Ovary (tissue), 9 donors: ENCODE results near the gene SFTPB. TPM values are rescaled to one million over a fixed set of nuclear protein-coding genes. Genes with fewer than 3 reads are reported as not detected.

ENCODE experiments used
- DNase-seq, 5 donors: peaks; one replicate each; pipeline ENCODE4 v3.0.0-alpha.2; 2019 to 2020
- H3K27ac ChIP-seq, 2 donors: fragments of 200-600 bp; one replicate each; pipeline versions ENCODE4 v1.5.1 to v1.8.0; 2019 to 2022
- H3K27me3 ChIP-seq: fragments of 200-600 bp; one replicate; pipeline ENCODE4 v1.8.0; 2022
- H3K36me3 ChIP-seq: fragments of 200-600 bp; sonication (generic); one replicate; pipeline ENCODE4 v1.5.1; 2019
- H3K4me1 ChIP-seq: one replicate; pipeline ENCODE4 v1.8.1; 2013; ENCODE audit warnings: mild to moderate bottlenecking, moderate library complexity; ENCODE audit not compliant: insufficient read depth
- H3K4me3 ChIP-seq: fragments of 200-600 bp; sonication (generic); one replicate; pipeline ENCODE4 v1.5.1; 2017
- H3K9me3 ChIP-seq, 2 donors: fragments of 200-600 bp in 1 of 2; sonication (generic) in 1 of 2; one replicate each; pipeline versions ENCODE4 v1.5.1 to v1.8.1; 2013 to 2019; ENCODE audit warnings: mild to moderate bottlenecking in 1 of 2, moderate library complexity in 1 of 2
- EP300 ChIP-seq: sonication (generic); formaldehyde crosslinking; IDR thresholded peaks from one replicate; pipeline ENCODE4 v1.6.1; 2017; ENCODE audit warnings: antibody characterized with exemption
- POLR2A ChIP-seq: fragments of 450-650 bp; IDR thresholded peaks from one replicate; pipeline ENCODE4 v1.6.1; 2017; ENCODE audit warnings: antibody characterized with exemption, mild to moderate bottlenecking, moderate library complexity
- WGBS, 3 donors: extraction: QIAGEN DNeasy Blood & Tissue Kit in 1 of 3; methylation state at CpG; one replicate each; pipeline versions ENCODE4 v1.1.5 to v1.1.7; 2013 to 2017; 5-methylcytosine and 5-hydroxymethylcytosine counted together
- intact Hi-C, 4 donors: fragments of 100-400 bp; cut with DNase I; formaldehyde crosslinking; loops; one replicate each; pipeline versions ENCODE4 v1.11.0 to v1.15.1; 2022 to 2023
- polyA plus RNA-seq, 2 donors: library from polyadenylated mRNA; stranded (reverse); fragments of 200-250 nt in 1 of 2; fragments of 350-450 nt in 1 of 2; fragmentation: Illumina TruSeq in 1 of 2; extraction: RNeasy Lipid Tissue Mini Kit (QIAGEN cat#74804) in 1 of 2; gene quantifications; one replicate each; pipeline ENCODE4 v1.2.3, GENCODE V29; 2013 to 2014
- total RNA-seq, 7 donors: library from RNA; depleted of rRNA in 2 of 7; stranded (reverse); fragments of >200 nt in 2 of 7; fragmentation: NEBNext Ultra II Directional in 3 of 7; extraction: Animal tissue kit (Norgen Biotek cat#: 25700) in 3 of 7; gene quantifications; one replicate each; pipeline versions ENCODE4 v1.1.0 to v1.2.4, GENCODE V29; 2016 to 2023
- TF ChIP-seq, protein P1 (sequence below), 3 donors: fragments of 450-650 bp in 2 of 3; fragments of 200-600 bp in 1 of 3; IDR thresholded peaks; one replicate each; pipeline versions ENCODE4 v1.5.1 to v1.8.0; 2016 to 2022; ENCODE audit warnings: antibody characterized with exemption in 3 of 3, mild to moderate bottlenecking in 1 of 3
- donor health status: DM: no; HTN: no; CAD: no; lungs with moderate emphysema.
- donor health status: DM: no; HTN: no; CAD: no.
- donor health status: Bipolar disorder and iron deficiency.
- donor health status: DM: yes; HTN: yes; CAD: no.
- donor health status: DM: no; HTN: no; CAD: no.
- donor health status: DM: yes; HTN: yes; CAD: no.

The SFTPB gene
- total and polyA plus RNA-seq, 9 donors: 0.27 to 15.4 (median 1.0) TPM; not detected in 2

DNA sequence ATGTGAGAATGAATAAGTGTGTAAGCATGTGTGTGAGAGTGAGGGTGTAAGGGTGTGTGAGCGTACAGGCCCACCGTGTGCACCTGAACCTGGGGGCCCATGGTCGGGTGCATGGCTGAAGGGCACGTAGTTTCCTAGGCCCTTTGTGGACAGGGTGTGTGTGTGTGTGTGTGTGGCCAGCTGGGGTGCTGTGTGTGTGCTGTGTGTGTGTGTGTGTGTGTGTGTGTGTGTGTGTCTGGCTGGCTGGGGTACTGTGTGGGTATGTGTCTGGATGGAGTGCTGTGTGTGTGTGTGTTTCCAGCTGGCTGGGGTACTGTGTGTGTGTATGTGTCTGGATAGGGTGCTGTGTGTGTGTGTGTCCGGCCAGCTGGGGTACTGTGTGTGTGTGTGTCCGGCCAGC lies 2.0 kb downstream of the SFTPB start:
- DNase-seq: no peak
- Histone ChIP-seq H3K27ac (no peak overlapping the region), H3K27me3 (no peaks in the 10 kb centered on the region), H3K9me3 (no peaks in the 10 kb centered on the region), H3K4me3 (no peak overlapping the region), H3K36me3 (no peaks in the 10 kb centered on the region), H3K4me1 (peaks cover 5% of the 10 kb centered on the region)
- TF ChIP-seq EP300 (no peak), POLR2A (no peak)
- TF ChIP-seq, protein P1, sequence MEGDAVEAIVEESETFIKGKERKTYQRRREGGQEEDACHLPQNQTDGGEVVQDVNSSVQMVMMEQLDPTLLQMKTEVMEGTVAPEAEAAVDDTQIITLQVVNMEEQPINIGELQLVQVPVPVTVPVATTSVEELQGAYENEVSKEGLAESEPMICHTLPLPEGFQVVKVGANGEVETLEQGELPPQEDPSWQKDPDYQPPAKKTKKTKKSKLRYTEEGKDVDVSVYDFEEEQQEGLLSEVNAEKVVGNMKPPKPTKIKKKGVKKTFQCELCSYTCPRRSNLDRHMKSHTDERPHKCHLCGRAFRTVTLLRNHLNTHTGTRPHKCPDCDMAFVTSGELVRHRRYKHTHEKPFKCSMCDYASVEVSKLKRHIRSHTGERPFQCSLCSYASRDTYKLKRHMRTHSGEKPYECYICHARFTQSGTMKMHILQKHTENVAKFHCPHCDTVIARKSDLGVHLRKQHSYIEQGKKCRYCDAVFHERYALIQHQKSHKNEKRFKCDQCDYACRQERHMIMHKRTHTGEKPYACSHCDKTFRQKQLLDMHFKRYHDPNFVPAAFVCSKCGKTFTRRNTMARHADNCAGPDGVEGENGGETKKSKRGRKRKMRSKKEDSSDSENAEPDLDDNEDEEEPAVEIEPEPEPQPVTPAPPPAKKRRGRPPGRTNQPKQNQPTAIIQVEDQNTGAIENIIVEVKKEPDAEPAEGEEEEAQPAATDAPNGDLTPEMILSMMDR (IDR thresholded peaks at IDR 0.05): no peak
- 89 to 93% (median 91%) methylated on average over 6 of the region's 6 CpGs for WGBS, 3 donors
- intact Hi-C loops: no loop called here

DNA sequence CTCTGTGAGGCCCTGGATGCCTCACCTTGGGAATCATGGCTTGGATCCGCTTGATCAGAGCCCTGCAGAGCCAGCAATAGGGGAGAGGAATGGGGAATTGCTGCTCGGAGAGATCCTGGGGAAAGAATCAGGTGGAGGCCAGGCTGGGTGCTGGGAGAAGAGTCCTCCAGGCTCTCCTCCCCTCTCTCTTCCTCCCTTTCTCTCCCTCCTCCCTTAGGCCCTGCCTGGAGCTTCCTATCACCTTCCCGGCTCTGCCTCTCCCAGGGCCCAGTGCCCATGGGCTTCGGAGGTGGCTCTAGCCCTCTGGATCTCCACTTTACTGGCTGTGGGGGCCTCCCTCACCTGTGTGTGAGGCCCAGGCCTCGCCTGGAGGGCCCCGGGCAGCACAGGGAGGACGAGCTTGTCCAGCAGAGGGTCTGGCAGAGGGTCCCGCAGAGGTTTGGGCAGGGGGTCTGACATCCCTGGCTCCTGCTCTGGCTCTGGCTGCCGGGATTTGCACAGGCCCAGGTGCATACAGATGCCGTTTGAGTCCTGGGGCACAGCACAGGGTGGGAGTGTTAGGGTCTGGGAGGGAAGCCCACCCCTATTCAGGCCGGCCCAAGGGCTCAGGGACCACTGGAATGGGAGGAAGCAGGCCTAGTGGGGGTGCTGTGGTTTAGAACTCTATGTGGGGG lies 2.6 kb downstream of the SFTPB start:
- DNase-seq: no peak
- no peak overlapping the region for H3K4me3 ChIP-seq
- no peaks in the 10 kb centered on the region for H3K9me3 ChIP-seq
- H3K27me3 ChIP-seq: no peaks in the 10 kb centered on the region
- no peak overlapping the region for H3K27ac ChIP-seq
- TF ChIP-seq EP300 (no peak), POLR2A (no peak)
- TF ChIP-seq, protein P1 (IDR thresholded peaks at IDR 0.05): no peak
- H3K36me3 ChIP-seq: no peaks in the 10 kb centered on the region
- H3K4me1 ChIP-seq: peaks cover 5% of the 10 kb centered on the region
- 84 to 89% (median 87%) methylated on average over 10 to 11 of the region's 11 CpGs for WGBS, 3 donors
- intact Hi-C loops: no loop called here

DNA sequence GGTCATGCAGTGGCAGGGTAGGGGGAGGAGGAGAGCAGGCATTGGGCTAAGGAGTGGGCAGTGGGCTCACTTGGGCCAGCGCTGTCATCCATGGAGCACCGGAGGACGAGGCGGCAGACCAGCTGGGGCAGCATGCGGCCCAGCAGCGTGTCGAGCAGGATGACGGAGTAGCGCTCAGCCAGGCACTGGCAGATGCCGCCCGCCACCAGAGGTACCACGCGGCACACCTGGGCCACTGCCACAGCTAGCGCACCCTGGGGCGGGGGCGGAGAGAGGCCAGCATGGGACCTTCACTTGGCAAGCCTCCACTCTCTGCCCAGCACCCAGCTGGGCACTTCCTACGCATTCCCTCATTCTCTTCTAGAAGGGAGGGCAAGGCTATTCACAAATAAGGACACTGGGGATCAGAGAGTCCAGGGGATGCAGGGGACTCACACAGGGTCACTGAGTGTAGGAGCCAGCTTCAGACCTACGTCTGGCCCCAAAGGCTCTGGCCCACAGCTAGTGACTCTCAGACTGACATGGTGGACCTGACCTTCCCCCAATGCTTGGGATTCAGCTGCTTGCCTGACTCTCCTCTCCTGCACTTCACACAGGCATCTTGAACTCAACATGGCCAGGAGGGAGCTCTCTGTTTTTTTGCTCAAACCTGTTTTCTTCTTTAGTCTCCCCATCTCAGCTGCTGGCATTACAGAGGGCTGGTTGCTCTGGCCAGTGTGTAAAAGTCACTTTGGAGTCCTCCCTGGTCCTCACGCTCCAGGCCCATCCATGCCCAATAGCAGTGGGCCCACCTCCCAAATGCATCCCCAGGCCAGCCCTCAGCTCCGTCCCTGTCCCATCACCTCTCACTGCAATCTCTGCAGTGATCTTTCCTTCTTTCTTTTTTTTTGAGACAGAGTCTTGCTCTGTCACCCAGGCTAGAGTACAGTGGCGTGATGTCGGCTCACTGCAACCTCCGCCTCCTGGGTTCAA lies 4.1 kb downstream of the SFTPB start:
- WGBS, 3 donors: 92 to 97% (median 96%) methylated on average over 20 to 23 of the region's 23 CpGs
- intact Hi-C loops: no loop called here
- H3K9me3 ChIP-seq: no peaks in the 10 kb centered on the region
- no peak overlapping the region for H3K27ac ChIP-seq
- H3K4me1 ChIP-seq: peaks cover 5% of the 10 kb centered on the region
- H3K4me3 ChIP-seq: no peak overlapping the region
- no peaks in the 10 kb centered on the region for H3K27me3 ChIP-seq
- no peaks in the 10 kb centered on the region for H3K36me3 ChIP-seq
- TF ChIP-seq EP300: no peak
- no peak for DNase-seq

DNA sequence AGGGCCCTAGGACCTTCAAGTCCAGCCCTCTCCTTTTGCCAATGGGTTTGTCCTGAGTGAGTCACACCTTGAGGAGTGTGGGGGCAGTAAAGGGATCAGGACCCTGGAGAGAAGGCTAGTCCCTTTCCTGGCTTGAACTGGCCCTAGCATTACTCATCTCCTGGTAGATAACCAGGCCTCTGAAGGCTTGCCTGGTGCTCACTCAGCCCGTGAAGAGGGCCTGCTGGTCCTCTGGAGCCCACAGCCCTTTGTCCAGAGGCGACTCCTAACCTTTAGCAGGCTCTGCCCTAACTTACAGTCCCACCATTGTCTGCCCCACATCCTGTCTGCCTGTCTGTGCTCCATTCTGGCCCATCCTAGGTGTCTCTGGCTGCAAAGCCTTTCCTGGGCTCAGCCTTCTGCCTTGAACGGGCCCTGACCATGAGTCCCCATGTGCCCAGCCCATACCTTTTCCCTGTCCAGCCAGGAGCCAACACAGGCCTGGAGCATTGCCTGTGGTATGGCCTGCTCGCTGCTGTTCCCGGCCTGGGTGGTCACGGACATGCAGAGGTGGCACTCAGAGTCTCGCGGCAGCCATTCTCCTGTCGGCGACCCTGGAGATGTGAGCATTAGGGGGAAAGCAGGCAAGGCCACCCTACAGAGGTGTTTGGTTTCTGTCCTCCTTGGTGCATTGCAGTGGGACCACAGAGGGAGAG lies 5.0 kb downstream of the SFTPB start:
- TF ChIP-seq POLR2A: no peak
- Histone ChIP-seq H3K27me3 (no peaks in the 10 kb centered on the region), H3K27ac (no peak overlapping the region), H3K36me3 (no peaks in the 10 kb centered on the region), H3K4me1 (peaks cover 5% of the 10 kb centered on the region), H3K4me3 (no peak overlapping the region), H3K9me3 (no peaks in the 10 kb centered on the region)
- peak in 2 of 5 donors; percentile 53 to 64 for DNase-seq
- intact Hi-C loops: no loop called here
- WGBS, 3 donors: 79 to 81% (median 80%) methylated on average over 10 of the region's 10 CpGs

DNA sequence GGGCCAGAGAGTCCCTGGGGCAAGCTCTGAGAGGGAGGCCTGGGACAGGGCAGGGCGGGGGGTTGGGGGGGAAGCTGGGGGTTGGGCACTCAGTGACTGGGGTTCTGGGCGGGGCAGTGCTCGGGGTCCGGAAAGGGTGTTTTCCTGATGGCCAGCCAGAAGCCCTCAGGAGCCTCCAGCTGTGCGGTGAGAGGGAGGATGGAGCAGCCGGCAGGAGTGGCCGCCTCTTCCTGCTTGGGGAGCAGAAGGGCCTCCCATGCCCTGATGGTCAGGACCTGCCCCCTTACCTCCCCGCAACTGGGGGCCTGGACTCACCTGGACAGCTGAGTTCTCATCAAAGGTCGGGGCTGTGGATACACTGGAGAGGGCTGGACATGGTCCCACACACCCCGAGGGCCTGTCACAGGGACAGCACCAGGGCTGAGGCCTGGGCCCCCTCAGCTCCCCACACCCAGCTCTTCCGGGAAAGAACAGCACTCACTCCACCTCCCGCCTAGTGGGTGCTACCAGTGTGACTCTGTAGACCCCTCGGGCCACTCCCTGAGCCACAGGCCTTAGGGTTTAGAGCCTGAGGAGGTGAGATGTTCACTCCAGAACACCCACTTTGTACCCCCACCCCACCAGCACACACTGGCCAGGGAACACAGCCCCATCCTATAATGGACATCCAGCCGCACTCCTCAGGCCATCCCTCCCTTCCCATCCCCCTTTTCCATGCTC lies 6.7 kb downstream of the SFTPB start:
- no peaks in the 10 kb centered on the region for H3K9me3 ChIP-seq
- no peak for DNase-seq
- no peaks in the 10 kb centered on the region for H3K27me3 ChIP-seq
- WGBS, 3 donors: 70 to 71% (median 71%) methylated on average over 14 of the region's 14 CpGs
- no peak overlapping the region for H3K4me3 ChIP-seq
- peaks cover 5% of the 10 kb centered on the region for H3K4me1 ChIP-seq
- TF ChIP-seq POLR2A: no peak
- no peak for TF ChIP-seq EP300
- TF ChIP-seq, protein P1 (IDR thresholded peaks at IDR 0.05): no peak
- H3K36me3 ChIP-seq: no peaks in the 10 kb centered on the region
- intact Hi-C loops: no loop called here
- H3K27ac ChIP-seq: no peak overlapping the region
